Fibroblast of villous mesenchyme (primary cell): Measurements from ENCODE around the gene ERO1A. TPM values are rescaled to one million over a fixed set of nuclear protein-coding genes. Genes with fewer than 3 reads are reported as not detected.

Experiments
- DNase-seq: peaks from one replicate; pipeline ENCODE4 v3.0.0-alpha.2; 2010; ENCODE audit warnings: low read depth
- H3K4me3 ChIP-seq: 2 replicates; pipeline ENCODE4 v1.5.1; 2011; ENCODE audit warnings: low read depth, mild to moderate bottlenecking, low read length
- CTCF ChIP-seq: IDR thresholded peaks from 2 replicates; pipeline ENCODE4 v1.5.1; 2012; ENCODE audit warnings: low read depth, mild to moderate bottlenecking, low read length; ENCODE audit not compliant: insufficient read depth
- total RNA-seq: library from RNA; depleted of rRNA; stranded (reverse); fragments of >200 nt; gene quantifications from 2 replicates; pipeline ENCODE4 v1.2.3, GENCODE V29; 2012

The ERO1A gene
- total RNA-seq, 1 donor = 49.7 TPM

GRCh38 chr14:52656905-52657304 lies 38.5 kb downstream of the ERO1A start:
- no peak for DNase-seq
- TF ChIP-seq CTCF = no peak
- H3K4me3 ChIP-seq = no peak overlapping the region

- TF ChIP-seq CTCF = peak; percentile 25
- DNase-seq = peak; percentile 11
- H3K4me3 ChIP-seq = no peak overlapping the region
Observed at GRCh38 chr14:52650774-52651173, 44.6 kb downstream of the ERO1A start.

GRCh38 chr14:52649511-52649910 lies 45.8 kb downstream of the ERO1A start:
- TF ChIP-seq CTCF = no peak
- no peak overlapping the region for H3K4me3 ChIP-seq
- no peak for DNase-seq

GRCh38 chr14:52641745-52642144 lies 53.6 kb downstream of the ERO1A start:
- no peak for DNase-seq
- no peak for TF ChIP-seq CTCF
- H3K4me3 ChIP-seq = no peak overlapping the region

GRCh38 chr14:52640137-52640536 lies 55.2 kb downstream of the ERO1A start:
- no peak for DNase-seq
- no peak overlapping the region for H3K4me3 ChIP-seq
- TF ChIP-seq CTCF = no peak

- no peak overlapping the region for H3K4me3 ChIP-seq
- no peak for DNase-seq
- TF ChIP-seq CTCF = no peak
Observed at GRCh38 chr14:52619687-52620086, 75.7 kb downstream of the ERO1A start.

GRCh38 chr14:52618602-52619001 lies 76.8 kb downstream of the ERO1A start:
- DNase-seq = no peak

More at GRCh38 chr14:52618602-52619001, 76.8 kb downstream of the ERO1A start:
- no peak for TF ChIP-seq CTCF
- H3K4me3 ChIP-seq = no peak overlapping the region
